ENCODE measurements around the gene CXCL13.
"Not testable (repeated sequence)": the region's sequence is repeated elsewhere in the genome, so short reads cannot be mapped to it uniquely, and the experiment has no call there.

CXCL13 gene, protein sequence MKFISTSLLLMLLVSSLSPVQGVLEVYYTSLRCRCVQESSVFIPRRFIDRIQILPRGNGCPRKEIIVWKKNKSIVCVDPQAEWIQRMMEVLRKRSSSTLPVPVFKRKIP

DNA sequence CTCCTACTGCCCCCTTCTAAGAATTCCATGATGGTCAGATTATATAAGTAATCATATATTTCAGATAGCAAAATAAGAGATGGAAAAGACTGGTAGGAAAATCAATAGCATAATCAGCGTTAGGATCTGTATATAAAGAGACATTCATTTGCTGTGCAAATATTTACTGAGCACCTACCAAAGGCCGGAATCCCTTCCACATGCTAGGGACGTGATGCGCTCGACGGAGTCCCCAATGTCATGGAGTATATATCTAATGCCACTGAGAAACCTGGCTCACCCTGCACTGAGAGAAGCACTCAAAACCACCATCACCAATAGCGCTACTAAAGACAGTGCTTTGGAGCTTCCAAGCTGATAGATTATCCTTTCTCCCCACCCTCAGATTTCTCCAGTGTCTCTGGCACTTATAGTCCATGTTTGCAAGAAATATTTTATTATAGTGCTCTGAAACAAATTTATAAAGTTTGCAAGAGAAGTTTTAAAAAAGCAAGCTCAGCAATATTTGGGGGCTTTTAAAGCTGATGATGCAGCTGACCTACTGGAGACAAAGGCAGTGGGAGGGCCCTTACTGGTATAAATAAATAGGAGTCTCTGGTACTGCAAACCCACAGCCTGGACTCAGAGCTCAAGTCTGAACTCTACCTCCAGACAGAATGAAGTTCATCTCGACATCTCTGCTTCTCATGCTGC lies at the start of gene CXCL13:
TSS of gene CXCL13 (plus strand) at position 611 of the 693 bp plus-strand sequence. CDS start at position 657, 46 bp downstream.
- no peaks in the 10 kb centered on the region for H3K27me3 ChIP-seq
- no peaks in the 10 kb centered on the region for H3K9me3 ChIP-seq (replicated peaks in 1 of 11)
- peaks cover 0 to 7% (median 0%) of the 10 kb centered on the region in 10 experiments; a peak in 2 of 20 replicates for H3K4me1 ChIP-seq
- no peak for TF ChIP-seq Cebpa-rat (IDR thresholded peaks at IDR 0.05)
- H3K36me3 ChIP-seq: no peaks in the 10 kb centered on the region
- peak within 1 kb of the TSS in 1 of 11 experiments; percentile 32; a peak in 1 of 22 replicates for H3K9ac ChIP-seq
- peak within 1 kb of the TSS in 1 of 10 experiments; percentile 2; a peak in 1 of 20 replicates for H3K4me3 ChIP-seq
- H3K27ac ChIP-seq: no peak within 1 kb of the TSS; a peak in 1 of 22 replicates
- H4K20me1 ChIP-seq: no peaks in the 10 kb centered on the region
- peak within 1 kb of the TSS in 1 of 11 experiments; percentile 19; a peak in 1 of 22 replicates for H3K4me2 ChIP-seq

DNA sequence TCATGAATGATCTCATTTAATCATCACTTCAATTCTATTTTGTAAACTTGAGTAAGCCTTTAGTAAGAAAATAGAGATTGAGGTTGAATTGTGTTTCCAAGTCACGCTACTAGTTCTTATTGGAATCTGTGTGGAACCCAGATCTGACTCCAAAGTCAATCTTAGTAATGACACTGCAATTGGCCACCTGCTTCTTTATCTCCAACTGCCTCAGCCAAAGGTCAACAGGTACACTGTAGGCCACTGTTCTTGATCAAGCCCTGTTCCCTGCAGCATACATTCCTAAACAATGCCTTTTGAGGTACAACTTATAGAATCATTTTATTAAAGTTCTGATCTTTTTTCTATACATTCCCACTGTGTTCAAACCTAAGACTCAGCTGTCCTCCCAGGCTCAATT lies 45.5 kb upstream of the CXCL13 start:
- Histone ChIP-seq H3K9ac (no peak overlapping the region), H3K4me2 (no peak overlapping the region), H3K27ac (no peak overlapping the region), H3K9me3 (replicated peaks in 1 of 11) (peaks cover 10 to 25% (median 14%) of the 10 kb centered on the region in 11 experiments), H3K36me3 (no peaks in the 10 kb centered on the region), H3K4me3 (no peak overlapping the region), H3K27me3 (no peaks in the 10 kb centered on the region), H4K20me1 (no peaks in the 10 kb centered on the region), H3K4me1 (peaks cover 0 to 7% (median 0%) of the 10 kb centered on the region in 10 experiments; a peak in 2 of 20 replicates)
- no peak for TF ChIP-seq Cebpa-rat (IDR thresholded peaks at IDR 0.05)

DNA sequence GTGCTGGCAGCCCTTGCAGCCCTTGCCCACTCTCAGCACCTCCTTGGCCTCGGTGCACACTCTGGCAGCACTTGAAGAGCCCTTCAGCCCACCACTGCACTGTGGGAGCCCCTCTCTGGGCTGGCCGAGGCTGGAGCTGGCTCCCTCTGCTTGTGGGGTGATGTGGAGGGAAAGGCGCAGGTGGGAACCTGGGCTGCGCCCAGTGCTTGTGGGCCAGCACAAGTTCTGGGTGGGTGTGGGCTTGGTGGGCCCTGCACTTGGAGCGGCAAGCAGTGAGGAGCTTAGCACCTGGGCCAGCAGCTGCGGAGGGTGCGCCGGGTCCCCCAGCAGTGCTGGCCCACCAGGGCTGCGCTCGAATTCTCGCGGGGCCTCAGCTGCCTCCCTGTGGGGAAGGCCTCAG lies 43.9 kb upstream of the CXCL13 start:
- H4K20me1 ChIP-seq, H3K9ac ChIP-seq, H3K4me3 ChIP-seq, H3K27me3 ChIP-seq, H3K4me2 ChIP-seq, H3K27ac ChIP-seq, H3K36me3 ChIP-seq, H3K4me1 ChIP-seq: not testable (repeated sequence)
- H3K9me3 ChIP-seq (replicated peaks in 1 of 11): peaks cover 6 to 20% (median 10%) of the 10 kb centered on the region in 11 experiments; a peak in 19 of 22 replicates

DNA sequence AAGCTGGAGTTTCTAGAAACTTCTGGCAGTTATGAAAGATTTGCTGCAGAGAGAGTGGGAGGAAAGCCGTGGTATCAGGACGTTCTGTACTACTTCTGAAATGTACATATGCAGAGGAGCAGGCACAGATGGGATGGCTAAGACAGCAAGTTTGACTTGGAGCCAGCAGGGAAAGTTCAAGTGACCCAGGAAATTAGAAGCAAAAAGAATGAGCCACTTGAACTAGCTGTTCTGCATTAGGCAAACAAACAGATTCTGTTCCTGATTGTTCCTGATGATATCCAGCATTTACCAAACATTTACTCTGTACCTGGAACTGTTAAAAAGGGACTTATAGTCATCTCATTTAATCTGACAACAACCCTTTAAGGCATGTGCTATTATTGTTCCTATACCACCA lies 41.4 kb upstream of the CXCL13 start:
- Histone ChIP-seq H3K4me3 (no peak overlapping the region), H3K9ac (no peak overlapping the region), H3K4me1 (peaks cover 0 to 7% (median 0%) of the 10 kb centered on the region in 10 experiments; a peak in 2 of 20 replicates), H3K27ac (no peak overlapping the region), H3K36me3 (no peaks in the 10 kb centered on the region), H4K20me1 (no peaks in the 10 kb centered on the region), H3K9me3 (replicated peaks in 1 of 11) (peaks cover 6 to 25% (median 18%) of the 10 kb centered on the region in 11 experiments; a peak in 20 of 22 replicates), H3K4me2 (no peak overlapping the region), H3K27me3 (no peaks in the 10 kb centered on the region)
- no peak for TF ChIP-seq Cebpa-rat (IDR thresholded peaks at IDR 0.05)

DNA sequence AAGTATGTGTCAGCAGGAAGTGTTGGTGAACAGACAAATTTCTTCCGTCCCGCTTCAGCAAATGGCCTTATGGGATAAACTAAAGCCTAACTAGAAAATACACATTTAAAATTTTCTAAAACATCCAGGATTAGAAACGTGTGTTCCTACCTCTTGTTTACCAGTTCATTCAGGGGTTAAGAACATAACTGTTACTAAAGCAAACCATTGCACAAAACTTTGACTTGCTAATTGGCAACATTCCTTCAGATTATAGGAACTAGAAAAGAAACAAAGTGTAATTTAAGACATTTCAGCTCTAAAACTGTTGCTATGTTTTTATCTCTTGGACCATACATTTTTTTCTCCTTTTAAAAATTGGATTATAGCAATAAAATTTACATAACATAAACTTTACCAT lies 39.5 kb upstream of the CXCL13 start:
- H3K4me1 ChIP-seq: peaks cover 0 to 7% (median 0%) of the 10 kb centered on the region in 10 experiments; a peak in 2 of 20 replicates
- no peak for TF ChIP-seq Cebpa-rat (IDR thresholded peaks at IDR 0.05)
- H3K27ac ChIP-seq: no peak overlapping the region
- peaks cover 11 to 40% (median 35%) of the 10 kb centered on the region in 11 experiments; a peak in 21 of 22 replicates for H3K9me3 ChIP-seq (replicated peaks in 1 of 11)
- no peaks in the 10 kb centered on the region for H3K27me3 ChIP-seq
- H3K4me3 ChIP-seq: no peak overlapping the region
- H4K20me1 ChIP-seq: no peaks in the 10 kb centered on the region
- H3K36me3 ChIP-seq: no peaks in the 10 kb centered on the region
- H3K9ac ChIP-seq: no peak overlapping the region
- H3K4me2 ChIP-seq: no peak overlapping the region

DNA sequence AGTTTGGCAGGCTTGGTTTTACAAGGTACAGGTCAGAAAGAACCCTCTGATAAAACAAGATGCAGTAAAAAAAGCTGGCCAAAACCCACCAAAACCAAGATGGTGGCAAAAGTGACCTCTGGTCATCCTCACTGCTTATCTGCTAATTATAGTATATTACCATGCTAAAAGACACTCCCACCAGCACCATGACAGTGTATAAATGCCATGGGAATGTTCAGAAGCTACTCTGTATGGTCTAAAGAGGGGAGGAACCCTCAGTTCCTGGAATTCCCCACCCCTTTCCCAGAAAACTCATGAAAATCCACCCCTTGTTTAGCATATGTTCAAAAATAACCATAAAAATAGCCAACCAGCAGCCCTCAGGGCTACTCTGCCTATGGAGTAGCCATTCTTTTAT lies 38.1 kb upstream of the CXCL13 start:
- Histone ChIP-seq H3K4me3 (no peak overlapping the region), H3K27me3 (no peaks in the 10 kb centered on the region), H3K36me3 (no peaks in the 10 kb centered on the region), H3K4me1 (peaks cover 0 to 7% (median 0%) of the 10 kb centered on the region in 10 experiments; a peak in 2 of 20 replicates), H3K9me3 (replicated peaks in 1 of 11) (peaks cover 5 to 36% (median 27%) of the 10 kb centered on the region in 11 experiments; a peak in 19 of 22 replicates), H4K20me1 (no peaks in the 10 kb centered on the region), H3K4me2 (no peak overlapping the region), H3K9ac (no peak overlapping the region), H3K27ac (no peak overlapping the region)
- TF ChIP-seq Cebpa-rat (IDR thresholded peaks at IDR 0.05): no peak

DNA sequence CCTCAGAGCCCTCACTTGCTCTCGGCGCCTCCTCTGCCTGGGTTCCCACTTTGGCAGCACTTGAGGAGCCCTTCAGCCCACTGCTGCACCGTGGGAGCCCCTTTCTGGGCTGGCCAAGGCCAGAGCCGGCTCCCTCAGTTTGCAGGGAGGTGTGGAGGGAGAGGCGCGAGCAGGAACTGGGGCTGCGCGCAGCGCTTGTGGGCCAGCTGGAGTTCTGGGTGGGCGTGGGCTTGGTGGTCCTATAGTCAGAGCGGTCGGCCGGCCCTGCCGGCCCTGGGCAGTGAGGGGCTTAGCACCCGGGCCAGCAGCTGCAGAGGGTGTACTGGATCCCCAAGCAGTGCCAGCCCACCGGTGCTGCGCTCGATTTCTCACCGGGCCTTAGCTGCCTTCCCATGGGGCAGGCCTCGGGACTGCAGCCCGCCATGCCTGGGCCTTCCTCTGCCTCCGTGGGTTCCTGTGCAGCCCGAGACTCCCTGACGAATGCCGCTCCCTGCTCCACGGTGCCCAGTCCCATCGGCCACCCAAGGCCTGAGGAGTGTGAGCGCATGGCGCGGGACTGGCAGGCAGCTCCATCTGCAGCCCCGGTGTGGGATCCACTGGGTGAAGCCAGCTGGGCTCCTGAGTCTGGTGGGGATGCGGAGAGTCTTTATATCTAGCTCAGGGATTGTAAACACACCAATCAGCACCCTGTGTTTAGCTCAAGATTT lies 35.0 kb upstream of the CXCL13 start:
- peaks cover 9 to 40% (median 21%) of the 10 kb centered on the region in 11 experiments; a peak in 19 of 22 replicates for H3K9me3 ChIP-seq (replicated peaks in 1 of 11)
- H3K27ac ChIP-seq, H3K4me3 ChIP-seq, H3K27me3 ChIP-seq, H3K4me1 ChIP-seq, H3K4me2 ChIP-seq, H4K20me1 ChIP-seq, H3K36me3 ChIP-seq, H3K9ac ChIP-seq: not testable (repeated sequence)

DNA sequence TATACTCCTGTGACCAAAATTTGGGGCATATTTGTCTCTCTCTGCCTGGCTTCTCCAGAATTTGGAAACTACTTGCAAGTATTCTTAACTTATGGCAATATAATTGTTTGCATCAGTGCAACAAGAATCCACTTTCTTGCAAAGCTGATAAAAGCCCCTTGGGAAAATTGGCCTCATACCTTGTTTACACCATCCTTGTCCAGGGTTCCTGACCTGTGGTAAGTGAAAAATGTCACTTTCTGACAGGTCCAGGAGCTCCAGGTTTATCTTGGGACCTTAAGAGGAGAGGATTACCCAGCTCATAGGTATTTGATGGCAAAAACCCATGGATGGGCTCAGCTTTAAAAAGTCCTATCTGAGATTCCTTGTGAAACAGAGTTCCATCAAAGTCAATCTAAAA lies 29.3 kb upstream of the CXCL13 start:
- H3K9me3 ChIP-seq (replicated peaks in 1 of 11): peaks cover 3 to 32% (median 14%) of the 10 kb centered on the region in 11 experiments; a peak in 15 of 22 replicates
- 0 out of 20 replicates have a peak, but pooled peaks cover 0 to 3% (median 0%) of the 10 kb centered on the region in 10 experiments for H3K4me1 ChIP-seq
- H3K9ac ChIP-seq: no peak overlapping the region
- no peak for TF ChIP-seq Cebpa-rat (IDR thresholded peaks at IDR 0.05)
- H3K4me2 ChIP-seq: no peak overlapping the region
- H3K4me3 ChIP-seq: no peak overlapping the region
- no peaks in the 10 kb centered on the region for H3K27me3 ChIP-seq
- H3K27ac ChIP-seq: no peak overlapping the region
- H4K20me1 ChIP-seq: no peaks in the 10 kb centered on the region
- H3K36me3 ChIP-seq: no peaks in the 10 kb centered on the region

DNA sequence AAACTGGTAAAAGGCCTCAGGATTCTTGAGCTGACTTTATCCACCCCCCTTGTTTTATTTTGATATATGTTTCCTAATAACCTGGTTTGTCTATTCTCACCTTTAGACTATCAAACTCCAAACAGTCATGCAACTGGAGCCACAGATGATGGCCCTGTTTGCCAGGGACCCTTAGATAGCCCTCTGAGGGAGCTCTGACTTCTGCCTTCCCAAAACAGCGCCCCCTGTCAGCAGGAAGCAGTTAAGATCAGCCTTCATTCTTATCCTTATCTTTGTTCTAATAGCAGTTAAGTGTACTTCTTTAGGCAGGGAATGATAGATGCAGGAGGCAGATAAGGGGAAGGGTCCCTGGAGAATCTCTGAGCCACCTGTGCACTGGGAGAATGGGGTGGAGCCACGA lies 27.5 kb upstream of the CXCL13 start:
- 0 out of 20 replicates have a peak, but pooled peaks cover 0 to 3% (median 0%) of the 10 kb centered on the region in 10 experiments for H3K4me1 ChIP-seq
- no peak overlapping the region for H3K27ac ChIP-seq
- no peaks in the 10 kb centered on the region for H3K27me3 ChIP-seq
- H3K4me2 ChIP-seq: no peak overlapping the region
- no peak overlapping the region for H3K9ac ChIP-seq
- H4K20me1 ChIP-seq: no peaks in the 10 kb centered on the region
- no peak for TF ChIP-seq Cebpa-rat (IDR thresholded peaks at IDR 0.05)
- H3K9me3 ChIP-seq (replicated peaks in 1 of 11): peaks cover 3 to 25% (median 14%) of the 10 kb centered on the region in 11 experiments; a peak in 15 of 22 replicates
- H3K4me3 ChIP-seq: no peak overlapping the region
- H3K36me3 ChIP-seq: no peaks in the 10 kb centered on the region
